K562 (cell line): Measurements from ENCODE around the gene TNFRSF18. TPM values are rescaled to one million over a fixed set of nuclear protein-coding genes. Genes with fewer than 3 reads are reported as not detected.

Experiments used
- BMI1 ChIP-seq: fragments of 150-350 bp; IDR thresholded peaks from 2 replicates; pipeline ENCODE4 v1.6.1; 2014; ENCODE audit warnings: low read length
- CHD4 ChIP-seq: fragments of 200-600 bp; sonication (generic); IDR thresholded peaks from 3 replicates; pipeline ENCODE4 v1.6.1; 2012; ENCODE audit warnings: low read depth, mild to moderate bottlenecking, mixed read lengths, low read length, inconsistent platforms; ENCODE audit not compliant: insufficient read depth, insufficient replicate concordance, poor library complexity, severe bottlenecking
- EGR1 ChIP-seq: fragments of 450-650 bp; conservative IDR thresholded peaks from 2 replicates; pipeline ENCODE4 v1.6.1; 2017; ENCODE audit warnings: mild to moderate bottlenecking
- FIP1L1 ChIP-seq: fragments of 200-400 bp; formaldehyde crosslinking; IDR thresholded peaks from 2 replicates; pipeline ENCODE4 v1.6.1; 2018; ENCODE audit warnings: mild to moderate bottlenecking, low read depth, low read length; ENCODE audit not compliant: poor library complexity, severe bottlenecking
- FOXP1 ChIP-seq: sonication (generic); formaldehyde crosslinking; IDR thresholded peaks from 2 replicates; pipeline ENCODE4 v1.8.0; 2022; ENCODE audit warnings: mild to moderate bottlenecking, missing genetic modification reagents
- HMGXB4 ChIP-seq: sonication (generic); formaldehyde crosslinking; IDR thresholded peaks from 2 replicates; pipeline ENCODE4 v1.8.1; 2023; ENCODE audit warnings: mild to moderate bottlenecking, missing genetic modification reagents
- KAT8 ChIP-seq: fragments of 450-650 bp; IDR thresholded peaks from 2 replicates; pipeline ENCODE4 v1.6.1; 2016; ENCODE audit warnings: low read depth, mild to moderate bottlenecking
- KDM1A ChIP-seq, 2 experiments: fragments of 450-650 bp; IDR thresholded peaks; 2 replicates each; pipeline ENCODE4 v1.6.1; 2016; ENCODE audit warnings: mild to moderate bottlenecking in 2 of 2
- NFYB ChIP-seq: IDR thresholded peaks from 2 replicates; pipeline ENCODE4 v1.6.1; 2011; ENCODE audit warnings: mild to moderate bottlenecking, moderate library complexity; ENCODE audit not compliant: insufficient read length; ENCODE audit errors: extremely low read depth
- PHF8 ChIP-seq: fragments of 200-600 bp; sonication (generic); IDR thresholded peaks from 2 replicates; pipeline ENCODE4 v1.6.1; 2012; ENCODE audit warnings: mixed run types, mild to moderate bottlenecking, inconsistent platforms, low read length, moderate library complexity, borderline replicate concordance
- POLR2B ChIP-seq: fragments of 450-650 bp; IDR thresholded peaks from 2 replicates; pipeline ENCODE4 v1.6.1; 2018; ENCODE audit warnings: low read depth; ENCODE audit not compliant: partially characterized antibody
- PURB ChIP-seq: sonication (generic); formaldehyde crosslinking; IDR thresholded peaks from 2 replicates; pipeline ENCODE4 v1.9.0; 2021; ENCODE audit warnings: low read depth, mild to moderate bottlenecking, missing genetic modification reagents
- RFX5 ChIP-seq: IDR thresholded peaks from 2 replicates; pipeline ENCODE4 v1.6.1; 2011; ENCODE audit warnings: low read depth, mild to moderate bottlenecking, improper control_type of control experiment, low read length
- TCF15 ChIP-seq: fragments of 250-450 bp; sonication (Bioruptor Pico); IDR thresholded peaks from 2 replicates; pipeline ENCODE4 v1.8.0; 2022; ENCODE audit warnings: moderate library complexity, mild to moderate bottlenecking, inconsistent platforms
- ZBTB43 ChIP-seq: sonication (generic); formaldehyde crosslinking; IDR thresholded peaks from 2 replicates; pipeline ENCODE4 v1.8.0; 2023; ENCODE audit warnings: mild to moderate bottlenecking, missing genetic modification reagents
- ZBTB7A ChIP-seq: IDR thresholded peaks from 2 replicates; pipeline ENCODE4 v1.6.1; 2011; ENCODE audit warnings: low read depth, mild to moderate bottlenecking, low read length, moderate library complexity, borderline replicate concordance; ENCODE audit not compliant: control insufficient read depth
- ZNF609 ChIP-seq: sonication (generic); formaldehyde crosslinking; IDR thresholded peaks from 2 replicates; pipeline ENCODE4 v1.8.1; 2023; ENCODE audit warnings: missing genetic modification reagents, mild to moderate bottlenecking, borderline replicate concordance
- ZNF655 ChIP-seq: fragments of 250-450 bp; sonication (Bioruptor Pico); IDR thresholded peaks from 2 replicates; pipeline ENCODE4 v1.5.0; 2021
- polyA plus RNA-seq, 8 experiments: library from polyadenylated mRNA; depleted of rRNA in 4 of 8; stranded (reverse) in 5 of 8; unstranded in 3 of 8; fragments of >200 nt; fragmentation: Nextera tagmentation in 2 of 8; fragmentation: Illumina TruSeq in 1 of 8; extraction: Ambion mirVana in 2 of 8; extraction: Trizol in 1 of 8; gene quantifications; 2 replicates each; pipeline versions ENCODE4 v1.2.1 to v1.2.3, GENCODE V29; 2011 to 2014; ENCODE audit warnings: inconsistent platforms in 1 of 8, missing spikeins in 1 of 8
- total RNA-seq, 7 experiments: library from RNA; depleted of rRNA in 6 of 7; stranded (reverse); fragments of >200 nt in 6 of 7; fragmentation: Illumina TruSeq in 2 of 7; extraction: Trizol in 2 of 7; gene quantifications; 2 replicates each; pipeline versions ENCODE4 v1.2.1 to v1.2.3, GENCODE V29; 2011 to 2021; ENCODE audit warnings: low replicate concordance in 1 of 7

The TNFRSF18 gene
- total and polyA plus RNA-seq, 9 of the 15 experiments (the other 6 are each of a cell fraction or from before 2014, with no cell fraction given): 0.24 to 0.27 TPM; not detected in 7

- no peak for TF ChIP-seq ZNF655 (CRISPR knock-in tag)
- no peak for TF ChIP-seq POLR2B
- no peak for TF ChIP-seq CHD4
- TF ChIP-seq ZNF609 (CRISPR knock-in tag): 0 out of 2 replicates have a peak, but pooled peaks have one; percentile 2
- TF ChIP-seq BMI1: no peak
- no peak for TF ChIP-seq PURB (CRISPR knock-in tag)
- TF ChIP-seq ZBTB7A: peak; percentile 33; the same call in 1 of the 2 replicates
- TF ChIP-seq HMGXB4 (CRISPR knock-in tag): no peak
- peak in 1 of 2 experiments; percentile 30; a peak in 2 of 4 replicates for TF ChIP-seq KDM1A (IDR thresholded peaks at IDR 0.05)
- no peak for TF ChIP-seq ZBTB43 (CRISPR knock-in tag)
- TF ChIP-seq EGR1: 0 out of 2 replicates have a peak, but pooled peaks have one; percentile 37
- 0 out of 2 replicates have a peak, but pooled peaks have one; percentile 4 for TF ChIP-seq PHF8
- peak; percentile 27 for TF ChIP-seq FIP1L1
- no peak for TF ChIP-seq RFX5
- no peak for TF ChIP-seq TCF15 (CRISPR knock-in tag)
- no peak for TF ChIP-seq FOXP1 (CRISPR knock-in tag)
- TF ChIP-seq KAT8: no peak
- no peak for TF ChIP-seq NFYB
Observed at GRCh38 chr1:1206966-1207531, 657 bp upstream of the TNFRSF18 start (continued).
